ENCODE measurements around the gene PROM1.

The PROM1 gene

DNA sequence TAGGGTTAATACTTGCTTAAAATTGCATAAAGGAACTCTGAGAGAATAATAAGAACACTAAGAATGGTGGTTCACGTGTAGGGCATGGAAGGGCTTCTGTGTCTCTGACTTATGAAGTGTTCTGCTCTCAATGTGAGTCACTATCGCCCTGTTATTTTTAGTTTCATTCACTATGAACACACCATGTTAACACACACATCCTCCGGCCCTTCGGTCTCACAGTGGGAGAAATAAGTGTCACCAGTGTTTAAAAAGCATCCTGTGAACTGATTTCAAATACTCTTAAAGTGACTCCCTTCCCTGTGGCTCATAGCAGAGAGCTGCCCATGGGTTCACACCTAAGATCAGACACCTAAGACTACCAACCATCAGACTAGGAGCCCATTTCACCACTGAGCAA is 87.0 kb downstream of the PROM1 start:
- TF ChIP-seq, protein P1, sequence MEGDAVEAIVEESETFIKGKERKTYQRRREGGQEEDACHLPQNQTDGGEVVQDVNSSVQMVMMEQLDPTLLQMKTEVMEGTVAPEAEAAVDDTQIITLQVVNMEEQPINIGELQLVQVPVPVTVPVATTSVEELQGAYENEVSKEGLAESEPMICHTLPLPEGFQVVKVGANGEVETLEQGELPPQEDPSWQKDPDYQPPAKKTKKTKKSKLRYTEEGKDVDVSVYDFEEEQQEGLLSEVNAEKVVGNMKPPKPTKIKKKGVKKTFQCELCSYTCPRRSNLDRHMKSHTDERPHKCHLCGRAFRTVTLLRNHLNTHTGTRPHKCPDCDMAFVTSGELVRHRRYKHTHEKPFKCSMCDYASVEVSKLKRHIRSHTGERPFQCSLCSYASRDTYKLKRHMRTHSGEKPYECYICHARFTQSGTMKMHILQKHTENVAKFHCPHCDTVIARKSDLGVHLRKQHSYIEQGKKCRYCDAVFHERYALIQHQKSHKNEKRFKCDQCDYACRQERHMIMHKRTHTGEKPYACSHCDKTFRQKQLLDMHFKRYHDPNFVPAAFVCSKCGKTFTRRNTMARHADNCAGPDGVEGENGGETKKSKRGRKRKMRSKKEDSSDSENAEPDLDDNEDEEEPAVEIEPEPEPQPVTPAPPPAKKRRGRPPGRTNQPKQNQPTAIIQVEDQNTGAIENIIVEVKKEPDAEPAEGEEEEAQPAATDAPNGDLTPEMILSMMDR (IDR thresholded peaks at IDR 0.05), result no peak

DNA sequence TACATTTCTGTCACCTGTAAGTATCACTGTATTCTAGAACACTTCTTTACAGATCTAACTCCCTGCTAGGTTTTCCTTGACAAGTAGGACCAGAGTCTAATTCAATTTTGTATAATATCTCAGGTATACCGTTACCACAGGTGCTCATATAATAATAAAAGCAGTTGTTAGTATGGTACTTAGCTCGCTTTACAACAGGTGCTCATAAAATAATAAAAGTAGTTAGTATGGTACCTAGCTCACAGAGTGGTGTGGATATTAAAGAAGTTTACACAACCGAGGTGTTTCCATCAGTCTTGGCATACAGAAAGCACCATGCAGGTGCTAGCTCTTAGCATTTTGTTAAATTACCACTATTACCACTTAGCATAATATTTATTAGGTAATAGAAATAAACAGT is 88.0 kb downstream of the PROM1 start:
- TF ChIP-seq, protein P1 (IDR thresholded peaks at IDR 0.05), result no peak

DNA sequence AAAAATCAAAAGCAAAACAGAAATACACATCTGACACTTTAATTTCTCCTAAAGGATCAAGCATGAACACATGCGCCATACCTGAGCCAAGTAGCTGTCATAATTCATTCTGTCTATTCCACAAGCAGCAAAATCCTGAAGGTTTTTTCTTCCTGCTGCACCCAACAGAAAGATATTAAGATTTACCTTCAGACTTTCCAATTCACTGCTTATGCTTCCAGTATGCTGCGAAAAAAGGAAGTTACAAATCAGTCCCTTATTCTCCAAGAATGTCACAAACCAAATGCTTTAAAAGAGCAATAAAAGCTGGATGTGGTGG is 91.7 kb downstream of the PROM1 start:
- TF ChIP-seq, protein P1 (IDR thresholded peaks at IDR 0.05), result no peak

DNA sequence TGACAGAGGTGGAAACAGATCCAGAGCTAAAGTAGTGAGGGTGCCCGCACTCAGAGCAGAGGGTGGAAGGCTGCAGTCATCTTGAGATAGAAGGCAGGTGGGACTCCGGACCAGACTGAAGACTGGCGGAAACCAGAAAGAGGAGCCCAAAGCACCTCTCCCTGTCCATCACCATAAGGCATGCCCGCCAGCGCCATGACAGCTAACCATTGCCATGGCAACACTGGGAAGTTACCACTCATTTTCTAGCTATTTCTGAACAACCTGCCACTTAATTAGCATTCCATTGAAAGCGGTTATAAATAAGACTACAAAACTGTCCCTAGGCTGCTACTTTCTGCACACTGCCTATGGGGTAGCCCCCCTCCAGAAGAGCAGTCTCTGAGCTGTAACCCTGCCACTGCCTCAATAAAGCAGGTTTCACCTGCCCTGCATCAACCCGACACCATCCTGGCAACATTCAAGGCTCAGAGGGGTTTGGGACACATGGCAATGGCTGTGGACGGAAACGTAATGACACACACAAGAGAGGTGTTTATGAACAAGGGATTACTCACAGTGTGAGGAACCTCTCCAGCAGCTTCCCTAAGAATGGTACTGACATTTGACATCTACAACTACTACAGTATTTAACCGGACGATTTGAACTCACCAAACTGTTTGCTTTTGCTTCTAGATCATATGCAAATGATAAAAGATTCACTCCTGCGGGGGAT is 93.1 kb downstream of the PROM1 start:
- TF ChIP-seq, protein P1 (IDR thresholded peaks at IDR 0.05), result no peak

DNA sequence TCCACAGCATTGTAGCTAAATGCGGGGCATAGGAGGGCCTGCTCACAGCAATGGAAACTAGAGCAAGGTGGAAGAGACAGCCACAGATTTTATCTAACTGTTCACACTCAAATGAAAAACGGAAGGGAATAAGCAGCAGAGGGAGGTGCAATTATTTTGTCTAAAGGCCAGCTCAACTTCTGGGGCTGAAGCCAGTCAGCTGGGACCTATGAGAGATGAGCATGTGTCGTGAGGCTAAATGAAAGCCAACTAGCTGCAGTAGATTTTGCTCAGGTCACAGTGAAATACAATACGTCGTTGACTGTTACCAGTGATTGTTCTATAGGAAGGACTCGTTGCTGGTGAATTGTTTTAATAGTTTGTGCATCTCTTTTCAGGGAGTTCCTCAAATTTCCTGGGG is 94.4 kb downstream of the PROM1 start:
- TF ChIP-seq, protein P1 (IDR thresholded peaks at IDR 0.05), result no peak

DNA sequence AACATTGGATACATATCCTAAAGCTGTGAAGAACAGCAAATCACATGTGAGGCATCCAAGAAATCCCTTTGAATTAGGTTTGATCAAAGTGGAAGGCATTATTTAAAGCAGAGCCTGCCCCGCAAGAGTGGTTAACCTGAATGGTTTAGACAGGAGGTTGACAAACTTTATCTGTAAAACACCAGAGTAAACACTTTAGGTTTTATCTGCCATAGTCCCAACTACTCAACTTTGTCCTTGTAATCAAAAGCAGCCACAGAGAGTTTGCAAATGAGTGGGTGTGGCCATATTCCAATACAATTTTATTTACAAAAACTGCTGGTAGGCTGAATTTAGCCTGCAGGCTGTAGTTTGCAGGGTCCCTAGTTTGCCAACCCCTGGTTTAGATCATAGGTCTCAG is 95.6 kb downstream of the PROM1 start:
- TF ChIP-seq, protein P1 (IDR thresholded peaks at IDR 0.05), result no peak

DNA sequence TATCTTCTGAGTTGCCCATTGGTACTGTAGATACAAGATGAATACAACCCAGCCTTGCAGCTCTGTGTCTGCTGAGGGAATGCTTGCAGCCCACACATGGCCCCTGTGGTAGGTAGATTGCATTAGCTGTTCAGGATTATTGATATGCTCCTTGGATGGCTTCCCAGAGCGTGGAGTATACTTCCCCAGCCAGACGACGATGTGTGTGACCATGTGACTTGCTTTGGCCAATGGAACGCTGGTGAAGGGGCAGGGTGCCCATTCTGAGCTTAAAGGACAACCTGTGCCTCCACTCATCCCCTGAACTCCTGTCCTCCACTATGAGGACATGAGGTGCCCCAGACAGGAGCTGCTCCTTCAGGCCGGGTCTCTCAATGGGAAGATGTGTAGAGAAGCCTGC is 96.9 kb downstream of the PROM1 start:
- TF ChIP-seq, protein P1 (IDR thresholded peaks at IDR 0.05), result no peak

DNA sequence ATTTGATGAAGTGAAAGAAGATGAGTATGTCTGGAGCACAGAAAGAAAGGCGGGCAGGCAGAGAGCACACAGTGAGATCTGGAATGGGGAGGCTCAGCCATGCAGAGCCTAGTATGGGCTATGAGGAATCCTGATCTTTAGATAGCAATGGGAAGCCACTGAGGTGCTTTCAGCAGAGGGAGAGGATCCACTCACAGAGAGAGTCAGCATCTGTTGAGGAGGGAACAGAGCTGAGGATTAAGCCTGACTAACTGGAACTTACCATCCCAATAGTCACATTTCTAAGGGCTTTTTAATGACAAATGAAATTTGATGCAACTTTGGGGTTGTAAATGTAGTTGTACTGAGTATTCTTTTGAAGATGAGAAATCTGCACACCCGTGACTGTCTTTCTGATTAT is 100.2 kb downstream of the PROM1 start:
- TF ChIP-seq, protein P1 (IDR thresholded peaks at IDR 0.05), result no peak
